ENCODE results near the gene ACACA.

ACACA gene

GRCh38 chr17:37392024-37392590 lies 14.5 kb downstream of the ACACA start:
- H3K4me3 ChIP-seq (replicated peaks in 1 of 2; ENCODE audit: low read depth in 2 of 2, low read length in 2 of 2): no peak overlapping the region
- TF ChIP-seq CTCF (IDR thresholded peaks at IDR 0.05; ENCODE audit: low read depth, low read length): no peak
- DNase-seq (ENCODE audit: low read depth in 2 of 2): peak; percentile 88 to 92

GRCh38 chr17:37391146-37391545 lies 15.5 kb downstream of the ACACA start:
- TF ChIP-seq CTCF (IDR thresholded peaks at IDR 0.05; ENCODE audit: low read depth, low read length): no peak
- peak in 1 of 2 donors; percentile 26 for DNase-seq (ENCODE audit: low read depth in 2 of 2)
- no peak overlapping the region for H3K4me3 ChIP-seq (replicated peaks in 1 of 2; ENCODE audit: low read depth in 2 of 2, low read length in 2 of 2)

- no peak for DNase-seq (ENCODE audit: low read depth in 2 of 2)
- H3K4me3 ChIP-seq (replicated peaks in 1 of 2; ENCODE audit: low read depth in 2 of 2, low read length in 2 of 2): no peak overlapping the region
- no peak for TF ChIP-seq CTCF (IDR thresholded peaks at IDR 0.05; ENCODE audit: low read depth, low read length)
Measured at GRCh38 chr17:37389160-37389559, 17.5 kb downstream of the ACACA start.

- no peak for TF ChIP-seq CTCF (IDR thresholded peaks at IDR 0.05; ENCODE audit: low read depth, low read length)
Measured at GRCh38 chr17:37388266-37388665, 18.4 kb downstream of the ACACA start.

GRCh38 chr17:37386462-37386861 lies 20.2 kb downstream of the ACACA start:
- no peak for DNase-seq (ENCODE audit: low read depth in 2 of 2)
- TF ChIP-seq CTCF (IDR thresholded peaks at IDR 0.05; ENCODE audit: low read depth, low read length): no peak
- H3K4me3 ChIP-seq (replicated peaks in 1 of 2; ENCODE audit: low read depth in 2 of 2, low read length in 2 of 2): no peak overlapping the region

More at GRCh38 chr17:37388266-37388665, 18.4 kb downstream of the ACACA start:
- DNase-seq (ENCODE audit: low read depth in 2 of 2): peak in 1 of 2 donors; percentile 52
- no peak overlapping the region for H3K4me3 ChIP-seq (replicated peaks in 1 of 2; ENCODE audit: low read depth in 2 of 2, low read length in 2 of 2)

GRCh38 chr17:37385474-37385990 lies 21.1 kb downstream of the ACACA start:
- no peak for DNase-seq (ENCODE audit: low read depth in 2 of 2)
- H3K4me3 ChIP-seq (replicated peaks in 1 of 2; ENCODE audit: low read depth in 2 of 2, low read length in 2 of 2): no peak overlapping the region
- TF ChIP-seq CTCF (IDR thresholded peaks at IDR 0.05; ENCODE audit: low read depth, low read length): no peak

All from cardiac fibroblast (primary cell).